GM12878 (cell line): ENCODE measurements around the gene FANCB. TPM values are rescaled to one million over a fixed set of nuclear protein-coding genes. Genes with fewer than 3 reads are reported as not detected.

Experiments
- polyA plus RNA-seq, 11 experiments: library from polyadenylated mRNA; depleted of rRNA in 4 of 11; unstranded in 6 of 11; stranded (reverse) in 5 of 11; fragments of >200 nt; fragmentation: Nextera tagmentation in 4 of 11; fragmentation: Illumina TruSeq in 1 of 11; extraction: Ambion mirVana in 4 of 11; extraction: Trizol in 1 of 11; gene quantifications; 1 replicate in 1 of 11; 2 replicates in 10 of 11; pipeline versions ENCODE4 v1.2.1 to v1.2.3, GENCODE V29; 2011 to 2016; ENCODE audit warnings: inconsistent platforms in 2 of 11, missing spikeins in 2 of 11, low read depth in 1 of 11
- total RNA-seq, 4 experiments: library from RNA; depleted of rRNA in 3 of 4; stranded (reverse); fragments of >200 nt in 3 of 4; fragmentation: Illumina TruSeq in 1 of 4; extraction: Trizol in 1 of 4; gene quantifications; 2 replicates each; pipeline versions ENCODE4 v1.2.1 to v1.2.3, GENCODE V29; 2013 to 2021

Gene FANCB
- total and polyA plus RNA-seq, 10 of the 15 experiments (the other 5 are each of a cell fraction or from before 2014, with no cell fraction given): 3.0 to 14.6 (median 8.4) TPM

Other genes with a start within 250 kb of the FANCB start
- gene MOSPD2, start 352 bp upstream of the FANCB start, total RNA-seq (2014; rRNA removed): 6.5 and 8.3 TPM in 2 replicates
- gene MOSPD2, start 352 bp upstream of the FANCB start, total RNA-seq (2014; rRNA removed; fragmentation: Illumina TruSeq; extraction: Trizol): 7.5 and 7.7 TPM in 2 replicates
- 5.8 and 7.7 TPM in 2 replicates for gene MOSPD2, start 352 bp upstream of the FANCB start, total RNA-seq (2021)
- 14.7 and 22.4 TPM in 2 replicates for gene MOSPD2, start 352 bp upstream of the FANCB start, polyA plus RNA-seq (2011; rRNA removed)
- 7.4 and 10.4 TPM in 2 replicates for gene MOSPD2, start 352 bp upstream of the FANCB start, polyA plus RNA-seq (2014; fragmentation: Illumina TruSeq; extraction: Trizol)
- gene MOSPD2, start 352 bp upstream of the FANCB start, polyA plus RNA-seq (2014; fragmentation: Nextera tagmentation; extraction: Ambion mirVana): 1 to 10 TPM; 4.9 to 6.2 TPM
- gene MOSPD2, start 352 bp upstream of the FANCB start, polyA plus RNA-seq (2014; rRNA removed): 3.3 and 5.1 TPM in 2 replicates
- 1 to 10 TPM; 7.6 to 8.6 TPM for gene MOSPD2, start 352 bp upstream of the FANCB start, polyA plus RNA-seq (2016; fragmentation: Nextera tagmentation; extraction: Ambion mirVana)